Astrocyte of the spinal cord (primary cell): ENCODE results near the gene TMEM63B.

Experiments
- DNase-seq: peaks from one replicate; pipeline ENCODE4 v3.0.0; 2011; ENCODE audit warnings: low read depth, low spot score
- H3K4me3 ChIP-seq: 2 replicates; pipeline ENCODE4 v1.5.1; 2011; ENCODE audit warnings: low read depth, mild to moderate bottlenecking, low read length, moderate library complexity
- CTCF ChIP-seq: IDR thresholded peaks from 2 replicates; pipeline ENCODE4 v1.5.1; 2012; ENCODE audit warnings: low read depth, mild to moderate bottlenecking, low read length, inconsistent platforms
- in situ Hi-C: cut with HindIII; loops from 2 replicates; pipeline ENCODE4 v1.10.0; 2017; ENCODE audit warnings: low sequenced_read_pairs

The TMEM63B gene

GRCh38 chr6:44203955-44204354 lies 76.6 kb downstream of the TMEM63B start:
- DNase-seq = no peak
- TF ChIP-seq CTCF = no peak
- no peak overlapping the region for H3K4me3 ChIP-seq
- in situ Hi-C loops = no loop called here
